OCI-LY3 (cell line): ENCODE results near the gene HDAC1.
A peak's percentile ranks its signal among the peaks of the same experiment; 100 is the strongest.

Source experiments
- H2AFZ ChIP-seq: fragments of 200-600, 300-600 bp; shearing (Covaris generic); 2 replicates; pipeline ENCODE4 v1.6.0; 2014; ENCODE audit warnings: antibody characterized with exemption, low read depth, low read length
- H3K27ac ChIP-seq: fragments of 200-600, 300-600 bp; sonication (generic); 2 replicates; pipeline ENCODE4 v1.5.1; 2014; ENCODE audit warnings: mild to moderate bottlenecking, low read length, moderate library complexity, mixed read lengths
- H3K27me3 ChIP-seq: fragments of 200-600, 300-600 bp; sonication (generic); 2 replicates; pipeline ENCODE4 v1.6.1; 2014; ENCODE audit warnings: low read depth, low read length, mixed read lengths
- H3K36me3 ChIP-seq: fragments of 200-600, 300-600 bp; sonication (generic); replicated peaks from 2 replicates; pipeline ENCODE3; 2014; ENCODE audit warnings: low read depth, low read length, mixed read lengths
- H3K4me1 ChIP-seq: fragments of 300-600, 200-600 bp; sonication (generic); 2 replicates; pipeline ENCODE4 v1.6.1; 2014; ENCODE audit warnings: low read length, mixed read lengths
- H3K4me2 ChIP-seq: fragments of 200-600, 300-600 bp; sonication (generic); 2 replicates; pipeline ENCODE4 v1.6.1; 2014; ENCODE audit warnings: low read length, mixed read lengths
- H3K4me3 ChIP-seq: fragments of 300-600, 200-600 bp; sonication (generic); 2 replicates; pipeline ENCODE4 v1.5.1; 2014; ENCODE audit warnings: antibody characterized with exemption, mild to moderate bottlenecking, low read length, moderate library complexity
- H3K79me2 ChIP-seq: fragments of 300-600, 200-600 bp; shearing (Covaris generic); 2 replicates; pipeline ENCODE4 v1.6.1; 2014; ENCODE audit warnings: mild to moderate bottlenecking, low read length, mixed read lengths
- H3K9ac ChIP-seq: fragments of 300-600, 200-600 bp; shearing (Covaris generic); 2 replicates; pipeline ENCODE4 v1.6.0; 2014; ENCODE audit warnings: mild to moderate bottlenecking, low read length, moderate library complexity
- H3K9me3 ChIP-seq: fragments of 200-600, 300-600 bp; shearing (Covaris generic); 2 replicates; pipeline ENCODE4 v1.6.1; 2014; ENCODE audit warnings: low read length, mixed read lengths; ENCODE audit not compliant: insufficient read depth
- H4K20me1 ChIP-seq: fragments of 200-600, 300-600 bp; sonication (generic); 2 replicates; pipeline ENCODE4 v1.6.1; 2016; ENCODE audit warnings: low read length, mixed read lengths; ENCODE audit not compliant: insufficient read depth
- EZH2phosphoT487 ChIP-seq: fragments of 200-600 bp; shearing (Covaris generic); IDR thresholded peaks from 2 replicates; pipeline ENCODE4 v1.6.1; 2018; ENCODE audit warnings: antibody characterized with exemption, mixed run types, low read depth
- TF ChIP-seq, protein P1 (sequence below): fragments of 200-600, 300-600 bp; sonication (generic); IDR thresholded peaks from 2 replicates; pipeline ENCODE4 v1.5.1; 2014; ENCODE audit warnings: antibody characterized with exemption, low read length, low read depth

HDAC1 gene

GRCh38 chr1:32291708-32292538 lies at the start of gene HDAC1:
HDAC1 (plus strand) TSS chr1:32292083; CDS start chr1:32292170, 87 bp downstream.
- H2AFZ ChIP-seq = peak within 1 kb of the TSS; percentile 82
- H3K79me2 ChIP-seq = peaks cover 50% of the 10 kb centered on the region
- H3K4me1 ChIP-seq = peaks cover 8% of the 10 kb centered on the region
- H3K27ac ChIP-seq = peak within 1 kb of the TSS; percentile 70
- peak within 1 kb of the TSS; percentile 97 for H3K4me2 ChIP-seq
- H3K9me3 ChIP-seq = no peaks in the 10 kb centered on the region
- no peaks in the 10 kb centered on the region for H3K36me3 ChIP-seq
- peak within 1 kb of the TSS; percentile 88 for H3K9ac ChIP-seq
- peak within 1 kb of the TSS; percentile 94 for H3K4me3 ChIP-seq
- H4K20me1 ChIP-seq = peaks cover 16% of the 10 kb centered on the region
- TF ChIP-seq, protein P1, sequence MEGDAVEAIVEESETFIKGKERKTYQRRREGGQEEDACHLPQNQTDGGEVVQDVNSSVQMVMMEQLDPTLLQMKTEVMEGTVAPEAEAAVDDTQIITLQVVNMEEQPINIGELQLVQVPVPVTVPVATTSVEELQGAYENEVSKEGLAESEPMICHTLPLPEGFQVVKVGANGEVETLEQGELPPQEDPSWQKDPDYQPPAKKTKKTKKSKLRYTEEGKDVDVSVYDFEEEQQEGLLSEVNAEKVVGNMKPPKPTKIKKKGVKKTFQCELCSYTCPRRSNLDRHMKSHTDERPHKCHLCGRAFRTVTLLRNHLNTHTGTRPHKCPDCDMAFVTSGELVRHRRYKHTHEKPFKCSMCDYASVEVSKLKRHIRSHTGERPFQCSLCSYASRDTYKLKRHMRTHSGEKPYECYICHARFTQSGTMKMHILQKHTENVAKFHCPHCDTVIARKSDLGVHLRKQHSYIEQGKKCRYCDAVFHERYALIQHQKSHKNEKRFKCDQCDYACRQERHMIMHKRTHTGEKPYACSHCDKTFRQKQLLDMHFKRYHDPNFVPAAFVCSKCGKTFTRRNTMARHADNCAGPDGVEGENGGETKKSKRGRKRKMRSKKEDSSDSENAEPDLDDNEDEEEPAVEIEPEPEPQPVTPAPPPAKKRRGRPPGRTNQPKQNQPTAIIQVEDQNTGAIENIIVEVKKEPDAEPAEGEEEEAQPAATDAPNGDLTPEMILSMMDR = no peak
- TF ChIP-seq EZH2phosphoT487 = no peak
- H3K27me3 ChIP-seq = no peaks in the 10 kb centered on the region

- Histone ChIP-seq H3K27me3 (no peaks in the 10 kb centered on the region), H3K27ac (no peak overlapping the region), H3K4me1 (peaks cover 5% of the 10 kb centered on the region), H3K4me3 (no peak overlapping the region), H3K9ac (no peak overlapping the region), H3K4me2 (peak overlapping the region; percentile 12; the same call in 1 of the 2 replicates), H3K9me3 (no peaks in the 10 kb centered on the region), H4K20me1 (no peaks in the 10 kb centered on the region), H2AFZ (peak overlapping the region; percentile 46; the same call in 1 of the 2 replicates), H3K36me3 (no peaks in the 10 kb centered on the region), H3K79me2 (no peaks in the 10 kb centered on the region)
- TF ChIP-seq, protein P1 = no peak
- no peak for TF ChIP-seq EZH2phosphoT487
These were observed 49.5 kb upstream of the HDAC1 start for GRCh38 chr1:32242341-32242851.

DNA sequence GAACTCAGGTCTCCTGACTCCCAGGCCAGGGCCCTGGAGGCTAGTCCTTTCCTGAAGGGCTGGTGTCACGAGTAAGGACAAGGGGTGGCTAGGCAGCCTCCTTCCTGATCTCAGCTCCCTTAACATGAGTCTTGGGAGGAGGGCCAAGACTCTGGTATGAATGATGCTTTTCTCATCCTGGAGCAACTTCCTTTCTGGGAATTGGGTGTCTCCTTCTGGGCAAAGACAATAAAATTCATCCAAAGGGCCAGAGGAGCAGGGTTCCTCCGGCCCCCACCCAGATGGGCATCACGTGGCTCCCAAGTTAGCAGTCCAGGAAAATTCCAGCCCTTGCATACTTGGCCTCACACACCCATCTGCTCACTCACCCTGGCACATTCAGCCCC lies 45.0 kb upstream of the HDAC1 start, which contains the start of gene FAM167B:
TSS of gene FAM167B (plus strand) at position 335 of the 386 bp plus-strand sequence. CDS start 200 bp downstream, outside the sequence.
- no peaks in the 10 kb centered on the region for H3K79me2 ChIP-seq
- H3K27ac ChIP-seq = no peak within 1 kb of the TSS
- H4K20me1 ChIP-seq = no peaks in the 10 kb centered on the region
- H2AFZ ChIP-seq = no peak within 1 kb of the TSS
- no peak within 1 kb of the TSS for H3K4me2 ChIP-seq
- TF ChIP-seq, protein P1 = no peak
- no peak for TF ChIP-seq EZH2phosphoT487
- H3K9me3 ChIP-seq = peaks cover 16% of the 10 kb centered on the region; the same call in 1 of the 2 replicates
- H3K36me3 ChIP-seq = no peaks in the 10 kb centered on the region
- H3K27me3 ChIP-seq = no peaks in the 10 kb centered on the region
- no peak within 1 kb of the TSS for H3K4me3 ChIP-seq
- peaks cover 33% of the 10 kb centered on the region for H3K4me1 ChIP-seq
- H3K9ac ChIP-seq = no peak within 1 kb of the TSS

DNA sequence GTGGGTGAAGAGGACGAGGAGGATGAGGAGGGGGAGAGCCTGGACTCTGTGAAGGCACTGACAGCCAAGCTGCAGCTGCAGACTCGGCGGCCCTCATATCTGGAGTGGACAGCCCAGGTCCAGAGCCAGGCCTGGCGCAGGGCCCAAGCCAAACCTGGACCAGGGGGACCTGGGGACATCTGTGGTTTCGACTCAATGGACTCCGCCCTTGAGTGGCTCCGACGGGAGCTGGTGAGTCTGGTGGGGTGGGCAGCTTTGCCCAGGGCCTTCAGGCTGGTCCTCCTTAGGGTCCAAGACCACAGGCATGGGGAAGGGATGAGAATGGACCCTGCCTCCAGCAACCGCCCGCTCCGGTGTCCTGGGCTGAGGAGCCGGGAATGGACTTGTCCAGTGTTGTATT lies 44.4 kb upstream of the HDAC1 start:
- no peak overlapping the region for H3K9ac ChIP-seq

More for the DNA sequence above, 44.4 kb upstream of the HDAC1 start:
- H3K27ac ChIP-seq = no peak overlapping the region
- H3K79me2 ChIP-seq = no peaks in the 10 kb centered on the region
- no peak overlapping the region for H2AFZ ChIP-seq
- H4K20me1 ChIP-seq = no peaks in the 10 kb centered on the region
- TF ChIP-seq, protein P1 = no peak
- TF ChIP-seq EZH2phosphoT487 = no peak
- no peaks in the 10 kb centered on the region for H3K27me3 ChIP-seq
- no peaks in the 10 kb centered on the region for H3K36me3 ChIP-seq
- peaks cover 16% of the 10 kb centered on the region; the same call in 1 of the 2 replicates for H3K9me3 ChIP-seq
- H3K4me2 ChIP-seq = no peak overlapping the region
- H3K4me3 ChIP-seq = no peak overlapping the region
- H3K4me1 ChIP-seq = peaks cover 37% of the 10 kb centered on the region
